22Rv1 (cell line): ENCODE measurements around the gene RPGRIP1L.

Source experiments
- CTCF ChIP-seq: fragments of 450-650 bp; IDR thresholded peaks from 2 replicates; pipeline ENCODE4 v1.5.1; 2017; ENCODE audit warnings: mild to moderate bottlenecking
- ZFX ChIP-seq: fragments of 450-650 bp; IDR thresholded peaks from 2 replicates; pipeline ENCODE4 v1.6.1; 2017; ENCODE audit warnings: antibody characterized with exemption, borderline replicate concordance

DNA sequence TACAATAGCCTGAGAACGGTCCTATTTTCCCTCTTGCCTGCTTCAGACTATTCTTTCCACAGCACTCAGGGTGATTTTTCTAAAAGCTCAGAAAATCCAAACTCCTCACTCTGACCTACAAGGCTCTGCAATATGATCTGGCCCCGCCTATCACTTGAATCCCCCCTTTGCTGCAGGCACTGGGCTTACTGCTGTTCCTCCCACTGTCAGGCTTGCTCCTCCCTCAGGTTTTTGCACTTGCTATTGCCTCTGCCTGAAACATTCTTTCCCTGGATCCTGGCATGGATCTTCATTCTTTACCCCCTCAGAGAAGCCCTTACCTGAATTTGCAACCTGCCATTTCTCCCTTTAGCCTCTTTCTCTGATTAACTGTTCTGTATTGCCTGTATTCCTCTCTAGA lies 52.3 kb downstream of the RPGRIP1L start:
- TF ChIP-seq CTCF: no peak
- no peak for TF ChIP-seq ZFX
